ENCODE results near the gene TPCN1.

- no peak for TF ChIP-seq CTCF (conservative IDR thresholded peaks at IDR 0.05)
- no peak for TF ChIP-seq EZH2 (IDR thresholded peaks at IDR 0.05; ENCODE audit: low read depth)
These were observed 71.3 kb downstream of the TPCN1 start for GRCh38 chr12:113292547-113292946.

All from PC-9 (cell line).